HG03175 (cell line): Measurements from ENCODE around the gene KRTAP5-9.
"Not testable (repeated sequence)": the region's sequence is repeated elsewhere in the genome, so short reads cannot be mapped to it uniquely, and the experiment has no call there.

Source experiments
- ATAC-seq: cut with Tn5 transposase; IDR thresholded peaks from one replicate; pipeline ENCODE4 v1.9.1; 2021; ENCODE audit warnings: mild to moderate bottlenecking, moderate library complexity; ENCODE audit not compliant: unreplicated experiment

Gene KRTAP5-9

DNA sequence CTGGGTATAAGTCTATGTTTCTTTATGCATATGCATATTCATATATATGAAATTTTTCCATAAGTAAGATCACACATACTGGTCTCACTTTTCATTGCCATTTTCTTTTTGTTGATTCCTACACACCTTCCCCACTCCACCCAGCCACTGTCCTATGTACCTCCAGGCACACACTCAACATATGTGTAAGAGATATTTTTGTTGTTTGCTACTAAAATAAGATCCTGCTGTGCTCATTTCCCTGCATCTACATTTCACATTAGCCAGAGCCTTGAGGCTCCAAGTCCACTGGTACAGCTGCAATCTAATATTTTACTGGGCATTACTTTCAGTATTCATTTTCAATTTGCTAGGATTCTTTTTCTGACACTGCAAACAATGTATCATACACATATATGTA is 9.0 kb downstream of the KRTAP5-9 start:
- no peak for ATAC-seq

DNA sequence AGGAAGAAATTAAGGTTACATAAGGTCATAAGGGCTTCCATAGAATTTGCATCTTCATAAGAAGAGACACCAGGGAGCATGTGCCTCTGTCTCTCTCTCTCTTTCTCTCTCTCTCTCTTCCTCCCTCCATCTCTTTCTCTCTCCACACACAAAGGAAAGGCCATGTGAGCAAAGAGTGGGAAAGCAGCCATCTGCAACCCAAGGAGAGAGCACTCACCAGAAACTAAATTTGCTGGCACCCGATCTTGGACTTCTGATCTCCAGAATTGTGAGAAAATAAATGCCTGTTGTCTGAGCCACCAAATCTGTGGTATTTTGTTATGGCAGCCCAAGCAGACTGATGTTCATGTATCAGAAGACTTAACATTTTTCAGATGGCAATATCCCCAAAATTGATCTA is 10.8 kb downstream of the KRTAP5-9 start:
- ATAC-seq, result no peak

DNA sequence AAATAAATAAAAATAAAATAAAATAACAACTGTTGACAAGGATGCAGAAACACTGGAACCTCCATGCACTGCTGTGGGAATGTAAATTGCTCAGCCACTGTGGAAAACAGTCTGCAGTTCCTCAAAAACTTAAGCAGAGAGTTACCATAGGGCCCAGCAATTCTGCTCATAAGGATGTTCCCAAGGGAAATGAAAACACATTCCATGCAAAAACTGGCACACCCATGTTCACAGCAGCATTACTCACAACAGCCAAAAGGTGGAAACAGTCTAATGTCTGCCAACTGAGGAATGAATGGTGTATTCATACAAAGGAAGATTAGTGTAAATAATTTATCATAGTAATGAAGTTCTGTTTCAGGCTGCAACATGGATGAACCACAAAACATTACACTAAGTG is 13.9 kb downstream of the KRTAP5-9 start:
- ATAC-seq, result no peak

DNA sequence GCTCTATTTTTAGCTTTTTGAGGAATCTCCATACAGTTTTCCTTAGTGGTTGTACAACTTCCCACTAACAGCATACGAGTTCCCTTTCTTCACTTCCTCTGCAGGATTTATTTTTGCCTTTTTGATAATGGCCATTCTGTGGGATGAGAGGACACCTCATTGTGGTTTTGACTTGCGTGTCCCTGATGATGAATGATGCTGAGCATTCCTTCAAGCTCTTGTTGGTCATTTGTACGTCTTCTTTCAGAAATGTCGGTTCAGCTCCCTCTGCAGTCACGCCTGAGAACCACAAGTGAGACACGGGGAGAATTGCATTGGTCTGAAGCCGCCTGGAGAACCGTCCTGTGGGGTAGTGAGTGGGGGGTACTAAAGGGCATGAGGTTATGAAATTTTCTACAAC is 15.2 kb downstream of the KRTAP5-9 start:
- ATAC-seq, result no peak

DNA sequence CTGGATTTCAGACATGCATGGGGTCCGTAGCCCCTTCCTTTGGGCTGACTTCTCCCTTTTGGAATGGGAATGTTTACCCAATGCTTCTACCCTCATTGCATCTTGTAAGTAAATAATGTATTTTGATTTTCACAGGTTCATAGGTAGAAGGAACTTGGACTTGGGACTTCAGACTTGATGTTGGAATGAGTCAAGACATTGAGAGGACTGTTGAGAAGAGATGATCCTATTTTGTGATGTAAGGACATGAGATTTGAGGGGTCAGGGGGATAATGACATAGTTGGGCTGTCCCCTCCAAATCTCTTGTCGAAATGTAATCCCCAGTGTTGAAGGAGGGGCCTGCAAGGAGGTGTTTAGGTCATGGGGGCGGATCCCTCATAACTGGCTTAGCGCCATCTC is 16.2 kb downstream of the KRTAP5-9 start:
- no peak for ATAC-seq

DNA sequence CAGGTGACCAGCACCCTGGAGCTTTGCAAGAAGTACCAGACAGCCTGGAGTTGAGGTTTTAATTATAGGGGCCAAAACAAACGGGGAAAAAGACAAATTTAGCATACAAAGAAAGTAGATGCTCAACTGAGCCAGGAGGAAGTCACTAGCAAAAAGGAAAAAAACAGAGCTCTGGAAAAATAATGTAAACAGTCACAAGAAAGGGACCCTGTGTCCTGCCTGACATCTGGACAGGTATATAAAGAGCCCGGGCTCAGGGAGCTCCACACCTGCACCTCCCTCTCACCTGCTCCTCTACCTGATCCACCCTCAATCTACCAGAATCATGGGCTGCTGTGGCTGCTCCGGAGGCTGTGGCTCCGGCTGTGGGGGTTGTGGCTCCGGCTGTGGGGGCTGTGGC is 17.0 kb downstream of the KRTAP5-9 start, which contains the start of gene KRTAP5-10:
Gene KRTAP5-10, plus strand, starts transcription at position 301 of the 400 bp plus-strand sequence. Its CDS starts 25 bp downstream, at position 326.
- no peak for ATAC-seq

DNA sequence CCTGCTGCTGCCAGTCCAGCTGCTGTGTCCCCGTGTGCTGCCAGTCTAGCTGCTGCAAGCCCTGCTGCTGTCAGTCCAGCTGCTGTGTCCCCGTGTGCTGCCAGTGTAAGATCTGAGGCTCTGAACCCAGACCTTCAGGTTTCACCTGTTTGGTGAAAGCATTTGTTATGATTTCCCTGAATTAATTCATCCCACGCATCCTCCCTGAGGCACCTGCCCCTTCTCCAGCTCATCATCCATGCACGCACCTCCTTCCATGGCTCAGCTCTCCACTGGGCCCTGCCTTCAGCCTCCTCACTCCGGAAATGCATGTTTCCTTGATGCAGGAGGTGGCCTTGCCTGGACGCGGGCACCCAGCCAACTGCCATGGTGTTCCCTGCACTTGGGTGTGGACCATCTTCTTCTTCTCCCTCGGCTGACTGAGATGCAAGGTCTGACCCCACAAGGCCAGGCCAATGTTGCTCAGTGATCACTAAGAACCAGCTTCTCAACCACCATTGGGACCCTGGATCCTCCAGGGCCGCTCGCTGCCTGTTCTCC is 17.9 kb downstream of the KRTAP5-9 start:
- ATAC-seq, result no peak

DNA sequence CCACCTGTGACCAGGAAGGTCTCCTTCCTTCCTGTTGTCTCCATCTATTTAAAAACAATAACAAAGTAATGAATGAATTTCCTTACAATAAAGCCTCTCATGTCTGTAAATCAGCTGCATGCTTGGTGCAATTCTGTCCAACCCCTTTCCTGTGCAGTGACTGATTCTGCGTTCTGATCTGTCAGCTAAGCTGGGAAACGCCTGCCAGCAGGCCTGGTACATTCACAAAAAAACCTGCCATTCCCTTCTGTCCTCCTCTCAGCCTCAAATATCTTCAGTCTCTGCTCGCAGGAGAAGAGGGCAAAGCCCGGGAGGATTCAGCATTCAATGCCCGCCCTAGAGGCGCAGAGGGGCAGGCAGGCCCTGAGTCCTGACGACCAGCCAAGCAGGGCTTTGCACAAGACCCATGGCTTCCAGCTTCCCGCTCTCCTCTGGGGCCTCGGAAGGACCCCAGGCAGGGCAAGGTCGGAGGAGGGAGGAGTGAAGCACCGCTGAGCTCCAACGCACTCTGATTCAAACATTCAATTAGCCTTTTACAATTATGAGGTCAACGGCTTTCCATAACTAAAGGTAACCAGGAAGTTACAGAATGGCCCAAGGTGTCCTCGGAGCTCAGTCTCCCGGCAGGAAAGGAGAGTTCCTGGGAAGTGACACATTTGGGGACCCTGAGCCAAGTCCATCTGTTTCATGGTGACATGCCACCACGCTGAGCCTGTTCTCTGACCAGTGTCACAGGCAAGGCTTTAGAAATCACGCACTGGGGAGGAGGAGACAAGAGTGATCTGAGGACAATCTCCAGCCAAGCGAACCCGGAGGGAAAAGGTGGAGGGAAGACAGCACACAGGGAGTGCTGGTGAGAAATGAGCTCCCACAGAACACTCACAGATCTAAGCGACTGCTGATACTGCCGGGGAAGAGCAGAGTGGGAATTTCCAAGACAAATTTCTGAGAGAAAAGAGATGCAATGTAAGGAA is 18.7 kb downstream of the KRTAP5-9 start:
- ATAC-seq, result not testable (repeated sequence)

DNA sequence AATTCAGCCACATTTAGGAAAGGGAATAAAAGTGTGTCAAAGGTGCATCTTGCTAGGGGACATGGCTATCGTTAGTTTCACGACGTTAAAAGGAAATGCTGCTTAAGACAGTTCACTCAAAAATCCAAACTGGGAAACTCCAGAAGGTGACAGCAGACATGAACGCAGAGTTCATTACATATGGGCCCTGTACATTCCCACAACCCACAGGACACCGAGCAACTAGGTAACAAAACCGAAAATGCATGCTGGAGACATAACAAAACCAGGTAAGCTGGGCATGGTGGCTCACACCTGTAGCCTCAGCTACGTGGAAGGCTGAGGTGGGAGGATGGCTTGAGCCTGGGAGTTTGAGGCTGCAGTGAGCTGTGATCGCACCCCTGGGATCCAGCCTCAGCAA is 19.4 kb downstream of the KRTAP5-9 start:
- ATAC-seq, result not testable (repeated sequence)

DNA sequence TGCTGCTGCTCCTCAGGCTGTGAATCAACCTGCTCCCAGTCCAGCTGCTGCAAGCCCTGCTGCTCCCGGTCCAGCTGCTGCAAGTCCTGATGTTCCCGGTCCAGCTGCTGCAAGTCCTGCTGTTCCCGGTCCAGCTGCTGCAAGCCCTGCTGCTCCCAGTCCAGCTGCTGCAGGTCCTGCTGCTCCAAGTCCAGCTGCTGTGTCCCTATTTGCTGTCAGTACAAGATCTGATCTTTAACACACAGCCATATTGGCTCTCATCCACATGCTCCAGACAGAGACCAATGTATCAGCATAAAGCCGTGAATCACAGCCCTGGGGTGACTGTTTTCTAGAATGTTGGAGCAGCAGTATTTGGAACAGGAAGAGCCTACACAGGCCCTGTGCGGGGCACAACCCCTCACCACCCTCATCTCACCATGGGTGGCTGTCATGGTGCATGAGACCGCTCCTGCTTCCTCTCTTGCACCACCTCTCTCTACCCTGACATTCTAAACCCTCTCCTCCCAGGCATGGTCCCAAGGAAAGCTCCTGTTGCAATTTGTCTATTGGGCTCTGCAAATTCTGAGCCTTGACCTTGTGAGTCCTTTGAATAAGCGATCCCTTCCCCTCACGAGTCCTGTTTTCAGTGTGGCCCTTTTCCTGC is 20.6 kb downstream of the KRTAP5-9 start:
- no peak for ATAC-seq

DNA sequence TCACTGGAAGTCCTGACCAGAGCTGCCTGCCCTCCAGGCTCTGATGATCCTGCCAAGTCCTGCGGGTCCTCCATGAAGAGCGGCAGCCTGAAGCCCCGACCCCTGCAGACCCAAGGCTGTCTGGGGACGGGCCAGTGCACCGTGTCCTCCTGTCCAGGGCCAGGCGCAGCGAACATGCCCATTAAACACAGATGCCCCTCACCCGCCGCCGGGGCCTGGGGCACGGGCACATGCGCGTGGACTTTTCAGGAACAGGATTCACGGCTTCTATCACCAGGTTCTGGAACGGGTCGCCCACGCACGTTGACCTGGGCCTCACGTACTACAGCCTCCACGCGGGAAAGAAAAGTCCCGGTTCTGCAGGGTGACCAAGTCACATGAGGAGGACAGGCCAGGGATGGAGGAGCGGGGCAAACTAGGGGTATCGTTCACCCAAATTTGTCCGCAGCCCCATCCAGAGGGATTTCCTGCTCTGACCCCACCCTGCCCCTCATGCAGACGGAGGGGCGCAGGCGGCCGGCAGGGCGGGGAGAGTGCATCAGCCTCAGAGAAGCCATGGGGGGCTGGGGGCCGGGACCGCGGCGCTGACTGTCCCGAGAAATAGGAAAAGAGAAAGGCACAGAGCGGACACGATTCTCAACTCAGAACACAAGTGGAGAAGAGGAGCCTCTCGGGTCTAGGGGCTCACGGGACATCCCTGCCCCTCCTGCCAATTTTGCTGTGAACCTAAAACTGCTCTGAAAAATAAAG is 23.1 kb downstream of the KRTAP5-9 start:
- ATAC-seq, result not testable (repeated sequence)

DNA sequence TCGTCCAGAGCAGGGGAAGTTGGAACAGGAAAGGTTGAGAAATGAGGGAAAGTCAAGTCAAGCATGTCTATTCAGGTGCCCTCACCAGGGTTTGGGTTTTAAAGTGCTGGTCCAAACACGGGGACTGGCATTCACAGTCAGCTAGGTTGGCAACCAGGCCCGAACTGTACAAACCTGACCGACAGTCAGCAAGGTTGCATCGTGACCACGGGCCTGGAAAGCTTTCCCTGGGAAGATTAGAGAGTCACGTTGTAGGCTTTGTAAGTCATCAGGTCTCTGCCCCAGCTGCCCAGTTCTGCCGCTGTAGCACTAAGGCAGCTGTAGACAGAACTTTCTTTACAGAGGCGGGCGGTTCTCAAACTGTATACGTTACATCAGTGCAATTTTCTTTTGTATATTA is 24.6 kb downstream of the KRTAP5-9 start:
- ATAC-seq, result no peak

DNA sequence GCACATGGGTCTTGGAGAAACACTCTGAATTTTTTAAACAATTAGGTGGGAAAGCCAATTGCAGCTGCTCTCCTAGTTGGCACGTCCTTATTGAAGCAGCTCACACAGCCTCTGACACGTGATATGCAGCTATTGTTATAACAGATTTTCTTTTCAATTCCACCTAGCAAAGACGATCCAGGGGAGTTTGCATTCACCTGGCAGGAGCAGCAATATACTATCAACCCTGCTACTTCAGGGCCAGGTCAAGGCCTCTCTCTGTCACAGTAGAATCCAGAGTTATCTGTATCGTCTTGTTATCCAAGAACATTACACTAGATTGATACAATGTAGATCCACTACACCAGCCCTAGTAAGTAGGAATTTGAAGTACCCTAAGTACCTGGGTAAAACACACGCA is 26.2 kb downstream of the KRTAP5-9 start:
- no peak for ATAC-seq

DNA sequence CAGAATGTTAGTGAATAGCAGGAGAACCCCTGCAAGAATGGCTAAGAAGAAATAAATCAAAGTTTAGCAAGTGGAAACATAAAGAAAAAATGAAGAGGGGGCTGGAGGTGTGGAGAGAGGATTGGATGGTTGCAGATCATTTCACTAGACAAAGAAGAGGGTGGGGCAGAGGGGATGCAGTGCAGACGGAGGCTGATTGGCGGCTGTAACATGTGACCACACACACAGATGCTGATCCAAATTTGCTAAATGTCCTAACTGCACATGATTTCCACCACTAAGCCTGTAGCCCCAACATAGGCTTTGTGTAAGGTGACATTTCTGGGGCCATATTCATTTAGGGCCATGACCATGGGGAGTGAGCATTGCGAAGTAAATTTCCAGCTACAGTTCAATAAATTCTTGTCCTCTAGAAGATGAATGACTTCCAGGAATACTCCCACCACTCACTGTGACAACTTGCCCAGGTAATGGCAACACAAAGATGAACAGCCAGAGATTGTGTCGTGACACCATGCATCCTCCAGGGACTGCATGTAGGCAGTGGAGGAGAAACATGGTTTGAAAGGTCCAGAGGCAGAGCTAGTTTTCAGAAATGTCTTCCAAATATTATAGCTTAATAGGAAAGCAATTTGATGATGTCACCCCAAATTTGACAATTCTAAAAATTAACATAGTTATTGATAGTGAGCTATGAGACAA is 27.7 kb downstream of the KRTAP5-9 start:
- ATAC-seq, result no peak

DNA sequence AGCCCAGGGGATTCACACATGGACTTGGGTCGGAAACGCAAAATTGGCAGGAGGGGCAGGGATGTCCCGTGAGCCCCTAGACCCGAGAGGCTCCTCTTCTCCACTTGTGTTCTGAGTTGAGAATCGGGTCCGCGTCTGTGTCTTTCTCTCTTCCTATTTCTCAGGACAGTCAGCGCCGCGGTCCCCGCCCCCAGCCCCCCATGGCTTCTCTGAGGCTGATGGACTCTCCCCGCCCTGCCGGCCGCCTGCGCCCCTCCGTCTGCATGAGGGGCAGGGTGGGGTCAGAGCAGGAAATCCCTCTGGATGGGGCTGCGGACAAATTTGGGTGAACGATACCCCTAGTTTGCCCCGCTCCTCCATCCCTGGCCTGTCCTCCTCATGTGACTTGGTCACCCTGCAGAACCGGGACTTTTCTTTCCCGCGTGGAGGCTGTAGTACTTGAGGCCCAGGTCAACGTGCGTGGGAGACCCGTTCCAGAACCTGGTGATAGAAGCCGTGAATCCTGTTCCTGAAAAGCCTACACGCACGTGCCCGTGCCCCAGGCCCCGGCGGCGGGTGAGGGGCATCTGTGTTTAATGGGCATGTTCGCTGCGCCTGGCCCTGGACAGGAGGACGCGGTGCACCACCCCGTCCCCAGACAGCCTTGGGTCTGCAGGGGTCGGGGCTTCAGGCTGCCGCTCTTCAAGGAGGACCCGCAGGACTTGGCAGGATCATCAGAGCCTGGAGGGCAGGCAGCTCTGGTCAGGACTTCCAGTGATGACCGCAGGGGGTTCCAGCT is 28.7 kb downstream of the KRTAP5-9 start:
- ATAC-seq, result not testable (repeated sequence)

DNA sequence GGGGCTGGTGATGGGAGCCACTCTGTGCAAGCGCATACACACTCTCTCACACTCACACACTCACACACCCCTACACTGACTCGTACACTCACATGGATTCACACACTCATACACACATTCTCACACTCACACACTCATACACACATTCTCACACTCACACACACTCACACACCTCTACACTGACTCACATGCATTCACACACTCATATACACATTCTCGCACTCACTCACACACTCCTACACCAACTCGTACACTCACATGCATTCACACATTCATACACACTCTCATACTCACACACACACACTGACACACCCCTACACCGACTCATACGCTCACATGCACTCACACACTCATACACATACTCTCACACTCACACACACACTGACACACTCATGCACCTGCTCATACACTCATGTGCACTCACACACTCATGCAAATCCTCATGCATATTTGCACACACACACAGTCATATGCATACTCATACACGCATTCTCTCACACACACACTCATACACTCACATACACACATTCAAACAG is 29.3 kb downstream of the KRTAP5-9 start:
- ATAC-seq, result no peak

DNA sequence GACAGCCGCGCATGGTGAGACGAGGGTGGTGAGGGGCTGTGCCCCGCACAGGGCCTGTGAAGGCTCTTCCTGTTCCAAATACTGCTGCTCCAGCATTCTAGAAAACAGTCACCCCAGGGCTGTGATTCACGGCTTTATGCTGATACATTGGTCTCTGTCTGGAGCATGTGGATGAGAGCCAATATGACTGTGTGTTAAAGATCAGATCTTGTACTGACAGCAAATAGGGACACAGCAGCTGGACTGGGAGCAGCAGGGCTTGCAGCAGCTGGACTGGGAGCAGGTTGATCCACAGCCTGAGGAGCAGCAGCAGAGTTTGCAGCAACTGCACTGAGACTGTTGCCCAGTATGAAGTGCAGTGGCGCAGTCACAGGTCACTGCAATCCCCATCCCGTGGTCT is 31.3 kb downstream of the KRTAP5-9 start:
- not testable (repeated sequence) for ATAC-seq

DNA sequence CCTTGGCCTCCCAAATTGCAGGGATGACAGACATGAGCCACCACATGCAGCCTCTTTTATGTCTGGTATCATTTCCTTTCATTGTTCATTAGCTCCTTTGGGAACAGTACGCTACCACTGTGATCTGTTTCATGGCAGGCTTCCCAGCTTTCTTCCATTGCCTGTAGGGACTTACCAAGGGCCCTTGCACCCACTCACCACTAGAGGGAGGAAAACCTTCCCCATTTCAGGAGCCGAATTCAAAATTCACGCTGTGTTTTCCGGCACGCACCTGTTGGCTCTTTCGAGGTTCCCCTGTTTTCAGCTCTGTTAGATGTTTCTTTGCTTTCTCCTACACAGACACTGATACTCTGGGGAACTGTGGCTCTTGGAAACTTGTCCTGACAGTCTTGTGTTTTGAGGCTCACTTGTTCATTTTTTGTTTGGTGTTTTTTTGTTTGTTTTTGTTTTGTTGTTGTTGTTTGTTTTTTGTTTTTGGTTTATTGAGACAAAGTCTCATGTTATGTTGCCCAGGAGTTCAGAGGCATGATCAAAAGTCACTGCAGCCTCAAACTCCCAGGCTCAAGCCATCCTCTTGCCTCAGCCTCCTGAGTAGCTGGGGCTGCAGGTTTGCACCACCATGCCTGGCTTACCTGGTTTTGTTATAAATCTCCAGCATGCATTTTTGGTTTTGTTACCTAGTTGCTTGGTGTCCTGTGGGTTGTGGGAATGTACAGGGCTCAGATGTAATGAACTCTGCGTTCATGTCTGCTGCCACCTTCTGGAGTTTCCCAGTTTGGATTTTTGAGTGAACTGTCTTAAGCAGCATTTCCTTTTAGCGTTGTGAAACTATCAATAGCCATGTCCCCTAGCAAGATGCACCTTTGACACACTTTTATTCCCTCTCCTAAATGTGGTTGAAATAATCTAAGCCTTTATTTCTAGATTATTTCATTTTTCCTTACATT is 32.1 kb downstream of the KRTAP5-9 start:
- ATAC-seq, result no peak
